ENCODE results near the gene CPLANE2.

The CPLANE2 gene

DNA sequence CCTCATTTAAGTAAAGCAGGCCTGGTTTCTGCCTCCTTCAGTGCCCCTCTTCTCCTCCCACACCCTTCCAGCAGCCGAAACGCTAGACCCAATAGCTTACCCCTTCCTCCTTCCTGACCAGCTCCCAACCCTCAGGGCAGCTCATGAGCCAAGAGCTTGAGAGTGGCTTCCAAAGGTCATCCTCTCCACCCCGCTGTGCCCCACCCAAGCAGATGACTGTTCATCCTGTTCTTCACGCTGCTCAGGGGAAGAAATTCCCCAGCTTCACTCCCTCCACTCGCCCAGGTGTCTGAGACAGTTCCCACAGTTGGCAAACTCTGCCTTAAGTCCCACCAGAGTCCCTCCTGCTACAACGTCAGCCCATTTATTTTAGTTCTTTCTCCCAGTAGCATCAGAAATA, 48.0 kb downstream of the CPLANE2 start:
- no peak for DNase-seq (ENCODE audit: low read depth in 3 of 3)

DNA sequence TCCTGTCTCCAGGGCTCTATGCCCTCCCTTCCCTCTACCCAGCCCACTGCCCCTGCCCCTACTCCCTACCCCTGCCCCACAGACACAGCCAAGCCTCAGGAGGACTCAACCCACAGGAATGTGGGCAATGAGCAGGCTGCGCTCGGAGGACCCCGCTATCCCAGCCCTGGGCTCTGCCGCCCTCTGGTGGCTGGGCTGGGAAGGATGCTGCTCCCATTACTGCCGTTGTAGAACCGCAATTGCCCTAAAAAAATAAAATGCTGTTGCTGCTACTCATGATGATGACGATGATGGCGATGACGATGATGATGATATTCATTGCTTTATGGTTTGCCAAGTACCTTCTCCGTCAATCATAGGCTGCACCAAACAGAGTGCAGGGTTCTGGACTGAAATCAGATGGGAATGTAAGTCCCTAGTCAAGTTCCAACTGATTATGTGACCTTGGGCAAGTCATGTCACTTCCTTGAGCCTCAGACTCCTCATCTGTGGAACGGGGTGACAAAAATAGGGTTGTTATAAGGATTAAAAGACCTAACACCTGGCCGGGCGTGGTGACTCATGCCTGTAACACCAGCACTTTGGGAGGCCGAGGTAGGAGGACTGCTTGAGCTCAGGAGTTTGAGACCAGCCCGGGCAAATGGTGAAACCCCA, 49.1 kb downstream of the CPLANE2 start:
- peak; percentile 62 to 71 (median 65) for DNase-seq (ENCODE audit: low read depth in 3 of 3)

DNA sequence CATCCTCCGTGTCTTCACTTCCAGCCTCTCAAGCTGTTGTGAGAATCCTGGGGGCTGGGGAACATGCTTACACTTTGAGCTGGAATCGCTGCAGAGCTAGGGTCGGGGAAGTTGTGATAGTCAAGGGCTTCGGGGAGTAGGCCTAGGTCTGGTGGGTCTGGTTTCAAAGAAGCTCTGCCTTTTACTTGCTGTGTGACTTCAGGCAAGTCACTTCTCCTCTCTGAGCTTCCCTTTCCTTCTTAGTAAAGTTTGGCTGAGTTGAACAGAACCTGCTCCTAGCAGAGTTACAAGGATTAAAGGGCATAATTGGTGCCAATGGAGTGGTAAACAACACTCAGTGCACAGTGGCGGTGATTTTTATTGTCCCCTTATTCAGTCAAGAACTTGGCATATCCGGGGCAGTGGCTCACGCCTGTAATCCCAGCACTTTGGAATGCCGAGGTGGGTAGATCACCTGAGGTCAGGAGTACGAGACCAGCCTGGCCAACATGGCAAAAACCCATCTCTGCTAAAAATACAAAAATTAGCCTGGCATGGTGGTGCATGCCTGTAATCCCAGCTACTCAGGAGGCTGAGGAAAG, 50.2 kb downstream of the CPLANE2 start:
- no peak for DNase-seq (ENCODE audit: low read depth in 3 of 3)

DNA sequence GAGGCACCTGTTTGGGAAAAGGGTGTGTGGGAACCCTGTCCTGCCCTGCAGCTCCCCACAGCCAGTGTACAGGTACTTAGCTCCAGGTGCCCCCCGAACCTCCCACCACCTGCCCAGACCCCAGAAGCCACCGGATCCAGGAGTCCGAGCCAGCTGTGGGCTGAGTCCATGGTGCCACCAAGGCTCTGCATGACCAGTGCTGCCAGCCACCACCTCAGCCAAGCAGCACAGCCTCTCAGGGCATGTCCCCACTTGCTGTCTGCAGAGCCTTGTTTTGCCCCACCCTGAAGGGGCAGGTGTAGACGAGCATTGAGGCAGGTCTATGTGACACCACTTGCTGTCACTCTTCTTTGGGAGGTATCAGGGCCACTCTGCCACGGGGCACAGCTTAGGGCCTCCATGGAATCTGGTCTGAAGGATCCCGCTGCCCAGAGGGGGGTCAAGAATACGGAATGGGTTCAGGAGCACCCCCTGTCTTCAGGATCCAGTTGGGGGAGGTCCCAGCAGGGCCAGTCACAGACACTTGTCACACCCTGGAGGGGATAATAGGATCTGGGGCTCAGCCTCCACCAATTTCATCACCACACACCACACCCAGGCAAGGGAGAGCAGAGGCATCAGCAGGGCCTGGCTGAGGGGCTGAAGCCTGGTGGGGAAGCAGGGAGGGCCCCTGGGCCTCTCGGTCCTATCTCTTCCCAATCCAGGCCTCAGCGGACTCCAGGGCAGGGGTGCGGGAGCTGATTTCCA, 52.3 kb downstream of the CPLANE2 start:
- no peak for DNase-seq (ENCODE audit: low read depth in 3 of 3)

DNA sequence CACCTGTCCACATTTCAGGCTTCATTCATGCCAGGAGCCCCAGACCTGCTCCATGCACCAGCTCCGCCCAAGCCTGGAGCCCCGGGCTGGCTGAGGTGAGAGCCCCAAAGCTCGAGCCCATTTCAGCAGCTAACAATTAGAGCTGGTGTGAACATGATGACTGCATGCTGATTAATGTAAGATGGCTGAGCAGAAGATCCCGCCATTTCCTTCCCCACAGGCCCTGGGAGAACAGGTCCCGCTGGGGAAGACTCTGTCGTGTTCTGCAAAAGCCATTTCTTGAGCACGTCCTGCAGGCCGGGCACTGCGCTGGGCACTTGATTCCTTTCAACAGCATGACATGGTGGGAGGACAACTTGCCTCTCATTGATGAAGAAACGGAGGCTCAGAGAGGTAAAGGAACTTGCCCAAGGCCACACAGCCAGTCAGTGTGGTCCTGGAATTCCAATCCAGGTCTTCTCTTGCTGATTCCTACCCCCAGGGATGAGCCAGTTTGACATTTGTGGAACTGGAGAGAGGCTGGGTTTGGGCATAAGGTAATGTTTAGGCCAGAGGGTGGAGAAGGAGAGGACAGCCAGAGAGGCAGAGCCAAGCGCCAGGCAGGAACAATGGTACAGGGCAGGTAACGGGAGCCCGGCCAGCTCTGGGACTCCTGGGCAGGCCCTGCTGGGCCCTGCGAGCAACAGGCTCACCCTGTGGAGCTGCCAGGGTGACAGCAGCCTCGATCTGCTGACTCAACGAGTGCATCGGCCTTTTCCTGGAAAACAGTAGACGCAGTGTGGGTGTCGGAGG, 53.0 kb downstream of the CPLANE2 start:
- no peak for DNase-seq (ENCODE audit: low read depth in 3 of 3)

DNA sequence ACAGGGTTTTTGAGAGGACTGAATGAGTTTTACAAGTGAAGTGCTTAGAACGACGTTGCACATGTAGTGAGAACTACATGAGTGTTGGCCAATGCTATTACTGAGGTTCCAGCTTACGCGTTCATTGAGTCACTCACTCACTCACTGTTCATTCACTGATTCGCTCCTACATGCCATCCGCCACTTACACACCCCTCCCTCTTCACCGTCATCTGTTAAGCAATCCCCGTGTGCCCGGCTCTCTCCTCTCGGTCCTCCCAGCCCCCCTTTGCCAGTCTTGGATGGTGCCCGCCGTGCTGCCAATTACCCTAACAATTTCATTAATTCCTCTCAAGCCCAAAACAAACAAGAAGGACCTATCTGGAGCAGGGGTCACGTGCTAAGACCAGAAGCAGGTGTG, 53.8 kb downstream of the CPLANE2 start:
- no peak for DNase-seq (ENCODE audit: low read depth in 3 of 3)

DNA sequence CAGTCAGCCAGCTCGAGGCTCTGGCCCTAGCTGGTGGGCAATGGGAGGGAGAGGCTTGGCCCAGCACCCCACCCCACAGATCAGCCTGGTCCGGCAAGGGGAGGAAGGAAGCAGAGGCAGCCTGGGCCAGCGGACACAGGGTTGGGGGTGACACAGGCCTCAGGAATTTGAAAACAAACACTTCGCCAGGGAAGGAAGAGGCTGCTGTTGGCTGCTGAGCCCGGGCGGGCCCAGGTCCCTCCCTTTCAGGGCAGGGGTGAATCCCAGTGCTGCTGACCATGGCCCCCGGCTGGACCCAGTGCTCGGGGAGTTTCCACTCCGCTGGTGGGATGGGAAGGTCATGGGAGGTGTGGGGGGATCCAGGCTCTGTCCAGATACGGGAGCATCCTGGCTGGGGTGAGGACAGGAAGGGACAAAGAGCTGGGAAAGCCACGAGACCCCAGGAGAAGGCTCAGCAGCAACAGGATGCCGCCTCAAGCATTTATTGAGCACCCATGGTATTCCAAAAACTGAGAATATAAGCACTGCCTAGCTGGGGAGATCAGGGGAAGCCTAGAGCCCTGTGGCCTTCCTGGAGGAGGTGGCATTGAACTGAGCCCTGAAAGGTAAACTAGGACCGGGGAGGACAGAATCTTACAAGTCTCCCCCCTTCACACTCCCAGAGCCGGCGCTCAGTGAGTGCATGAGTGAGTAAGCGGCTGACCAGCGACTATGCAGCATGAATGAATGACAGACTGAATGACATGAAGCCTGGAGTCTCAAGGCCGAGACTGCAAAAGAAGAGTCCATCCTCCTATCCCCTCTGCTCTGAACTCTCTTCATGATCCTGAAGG, 54.9 kb downstream of the CPLANE2 start:
- no peak for DNase-seq (ENCODE audit: low read depth in 3 of 3)

All from stimulated activated CD4-positive, alpha-beta T cell treated with anti-CD3 and anti-CD28 coated beads, TNF-alpha, amount 100 ng/mL, for 4 hours (primary cell).